ENCODE measurements around the gene FYB1.
"Not testable (repeated sequence)": the region's sequence is repeated elsewhere in the genome, so short reads cannot be mapped to it uniquely, and the experiment has no call there.

The FYB1 gene

DNA sequence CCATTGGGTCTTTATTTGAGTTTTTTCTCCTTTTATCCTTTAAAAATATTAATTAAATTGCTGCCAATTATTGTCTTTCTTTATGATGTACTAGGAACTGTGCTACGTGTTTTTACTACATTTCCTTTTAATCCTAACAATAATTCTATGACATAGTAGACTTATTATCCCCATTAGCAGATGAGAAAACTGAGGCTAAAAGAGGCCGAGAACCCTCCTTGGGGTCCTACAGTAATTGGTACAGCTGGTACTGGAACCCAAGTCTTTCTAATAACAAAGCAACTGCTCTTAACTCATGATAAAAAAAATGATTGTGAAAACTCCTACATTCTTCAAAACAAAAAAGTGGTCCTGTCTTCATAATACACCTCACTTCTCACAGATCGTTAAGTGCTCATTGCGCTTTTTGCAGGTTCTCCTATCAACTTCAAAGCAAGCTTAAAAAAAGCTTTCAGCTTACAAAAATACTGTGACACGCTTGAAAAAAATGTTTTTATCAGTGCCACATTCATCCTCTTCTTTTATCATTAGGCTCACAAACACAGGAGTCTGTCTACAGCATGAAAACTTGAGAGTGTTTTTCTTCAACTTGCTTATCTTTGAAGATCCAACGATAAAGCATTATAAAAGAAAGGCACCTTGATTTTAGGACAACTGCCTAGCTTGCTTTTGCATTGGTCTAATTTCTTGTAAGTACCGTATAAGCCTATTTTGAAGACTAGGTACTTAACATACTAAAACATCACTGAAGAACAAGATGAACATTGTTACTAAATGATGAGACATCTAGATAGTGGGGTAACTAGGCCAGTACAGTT is 32.4 kb downstream of the FYB1 start:
- DNase-seq (ENCODE audit: low read depth) = no peak

DNA sequence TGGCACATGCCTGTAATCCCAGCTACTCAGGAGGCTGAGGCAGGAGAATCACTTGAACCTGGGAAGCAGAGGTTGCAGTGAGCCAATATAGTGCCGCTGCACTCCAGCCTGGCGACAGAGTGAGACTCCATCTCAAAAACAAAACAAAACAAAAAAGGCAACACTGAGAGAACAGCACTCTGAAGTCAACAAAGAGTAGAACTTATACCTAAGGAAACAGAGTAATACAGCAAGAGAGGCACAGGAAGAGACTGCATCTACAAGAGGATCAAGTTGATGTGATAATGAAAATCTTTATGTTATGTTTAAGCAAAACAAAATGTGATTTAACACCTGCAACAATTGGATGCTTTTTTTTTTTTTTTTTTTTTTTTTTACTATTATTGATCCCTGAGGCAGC is 33.1 kb downstream of the FYB1 start:
- no peak for DNase-seq (ENCODE audit: low read depth)

- DNase-seq (ENCODE audit: low read depth) = no peak
Observed at GRCh38 chr5:39185761-39186160, 33.6 kb downstream of the FYB1 start.

- DNase-seq (ENCODE audit: low read depth) = not testable (repeated sequence)
Observed at GRCh38 chr5:39179561-39179960, 39.8 kb downstream of the FYB1 start.

- DNase-seq (ENCODE audit: low read depth) = no peak
Observed at GRCh38 chr5:39178861-39179260, 40.5 kb downstream of the FYB1 start.

DNA sequence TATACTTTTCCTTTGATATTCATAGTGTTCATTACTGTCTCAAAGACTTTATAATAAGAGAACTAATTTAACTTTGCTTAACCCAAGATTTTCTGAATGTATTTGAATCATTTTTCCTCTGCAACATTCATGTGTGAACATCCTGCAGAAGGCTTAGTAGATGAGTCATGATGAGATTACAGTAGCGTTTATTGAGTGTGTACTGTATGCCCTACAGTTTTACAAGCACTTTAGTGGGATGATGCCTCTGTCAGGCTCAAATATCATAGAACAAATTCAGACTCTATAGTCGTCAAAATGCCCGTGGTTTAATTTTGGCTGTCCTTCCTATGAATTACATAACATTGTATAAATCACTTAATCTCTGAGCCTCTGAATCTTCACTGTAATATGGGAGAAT is 41.2 kb downstream of the FYB1 start:
- DNase-seq (ENCODE audit: low read depth) = no peak

DNA sequence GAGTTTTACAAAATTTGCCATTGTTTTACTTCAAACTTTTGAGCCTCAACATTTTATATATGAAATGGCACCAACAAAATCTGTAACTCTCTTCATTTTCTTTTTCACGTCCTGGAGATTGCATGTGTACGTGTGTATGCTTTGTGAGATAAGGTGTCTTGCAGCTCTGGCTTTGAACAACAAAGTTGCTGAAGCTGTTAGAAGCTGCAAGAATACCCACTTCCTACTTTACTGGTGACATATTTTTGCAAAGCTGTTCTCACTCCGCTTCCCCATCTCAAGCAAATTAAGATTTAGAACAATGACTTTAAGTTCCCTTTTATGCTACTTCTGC is 41.8 kb downstream of the FYB1 start:
- DNase-seq (ENCODE audit: low read depth) = no peak

DNA sequence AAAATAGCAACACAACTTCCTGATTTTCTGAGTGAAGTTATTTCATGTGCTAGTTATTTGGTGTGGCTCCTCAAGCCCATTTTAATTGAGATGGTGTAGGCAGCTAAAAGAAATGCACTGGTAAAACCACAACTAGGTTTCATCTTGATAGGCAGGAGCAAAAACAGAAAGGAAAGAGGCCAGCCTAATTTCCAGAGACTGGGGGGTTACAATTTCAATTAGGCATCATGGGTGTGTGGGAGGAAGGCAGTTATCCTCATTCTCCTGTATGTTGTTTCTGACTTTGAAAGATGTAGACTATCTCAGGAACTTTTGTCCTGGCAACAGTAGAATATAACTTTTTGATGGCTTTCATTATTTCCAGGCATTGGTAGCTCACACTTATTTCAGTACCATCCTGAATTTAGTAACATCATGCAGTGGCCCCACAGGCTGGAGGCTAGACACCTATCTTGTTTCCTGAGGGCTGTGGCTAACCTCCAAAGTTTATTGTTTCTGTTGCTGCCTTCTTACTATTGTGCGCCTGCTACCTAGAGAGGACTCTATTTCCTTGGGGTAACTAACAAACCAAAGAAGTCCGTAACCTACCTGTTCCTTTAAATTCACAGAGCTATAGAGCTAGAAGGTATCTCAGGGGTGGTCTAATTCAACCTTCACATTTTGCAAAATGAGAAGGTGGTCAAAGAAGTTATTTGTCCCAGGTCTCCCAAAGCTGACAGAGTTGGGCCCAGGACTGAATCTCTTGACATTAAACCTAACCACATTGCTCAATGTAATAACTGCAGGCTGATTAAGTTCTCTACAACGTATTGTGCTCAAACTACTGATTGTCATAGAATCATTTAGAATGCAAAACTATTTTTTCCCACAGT is 42.4 kb downstream of the FYB1 start:
- no peak for DNase-seq (ENCODE audit: low read depth)

- DNase-seq (ENCODE audit: low read depth) = no peak
Observed at GRCh38 chr5:39175273-39175955, 43.9 kb downstream of the FYB1 start.

DNA sequence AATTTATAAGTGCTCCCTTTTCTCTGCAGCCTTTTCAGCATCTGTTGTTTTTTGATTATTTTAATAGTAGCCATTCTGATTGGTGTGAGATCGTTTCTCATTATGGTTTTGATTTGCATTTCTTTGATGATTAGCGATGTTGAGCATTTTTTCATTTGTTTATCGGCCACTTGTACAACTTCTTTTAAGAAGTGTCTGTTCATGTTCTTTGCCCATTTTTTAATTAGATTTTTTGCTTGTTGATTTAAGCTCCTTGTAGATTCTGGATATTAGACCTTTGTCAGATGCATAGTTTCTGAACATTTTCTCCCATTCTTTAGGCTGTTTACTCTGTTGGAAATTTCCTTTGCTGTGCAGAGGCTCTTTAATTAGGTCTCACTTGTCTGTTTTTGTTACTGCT is 46.3 kb downstream of the FYB1 start:
- DNase-seq (ENCODE audit: low read depth) = no peak

DNA sequence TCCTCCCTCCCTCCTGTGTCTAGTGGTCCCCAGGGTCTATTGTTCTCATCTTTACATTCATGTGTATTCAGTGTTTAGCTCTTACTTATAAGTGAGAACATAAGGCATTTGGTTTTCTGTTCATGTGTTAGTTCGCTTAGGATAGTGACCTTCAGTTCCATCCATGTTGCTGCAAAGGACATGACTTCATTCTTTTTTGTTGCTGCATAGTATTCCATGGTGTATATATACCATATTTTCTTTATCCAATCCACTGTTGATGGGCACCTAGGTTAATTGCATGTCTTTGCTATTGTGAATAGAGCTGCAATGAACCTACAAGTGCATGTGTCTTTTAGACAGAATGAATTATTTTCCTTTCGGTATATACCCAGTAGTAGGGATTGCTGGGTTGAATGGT is 46.8 kb downstream of the FYB1 start:
- DNase-seq (ENCODE audit: low read depth) = no peak

DNA sequence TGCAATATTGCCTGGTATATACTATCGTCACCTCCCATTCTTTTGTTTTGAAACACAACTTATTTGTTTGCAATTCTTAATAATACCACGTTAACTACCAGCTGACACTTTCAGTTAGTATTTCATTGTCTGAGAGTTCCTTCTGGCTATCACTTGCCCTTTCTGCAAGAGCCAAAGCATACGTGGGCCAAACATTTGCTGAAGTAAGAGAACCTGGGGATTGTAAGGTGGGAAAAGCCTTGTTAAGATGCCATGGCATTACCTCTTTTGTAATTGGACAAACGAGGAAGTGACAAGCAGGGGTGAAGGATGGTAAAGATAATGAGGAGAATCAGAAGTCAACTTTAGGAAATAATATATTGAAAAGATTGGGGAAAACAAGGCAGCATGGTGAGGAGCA is 47.7 kb downstream of the FYB1 start:
- DNase-seq (ENCODE audit: low read depth) = no peak

DNA sequence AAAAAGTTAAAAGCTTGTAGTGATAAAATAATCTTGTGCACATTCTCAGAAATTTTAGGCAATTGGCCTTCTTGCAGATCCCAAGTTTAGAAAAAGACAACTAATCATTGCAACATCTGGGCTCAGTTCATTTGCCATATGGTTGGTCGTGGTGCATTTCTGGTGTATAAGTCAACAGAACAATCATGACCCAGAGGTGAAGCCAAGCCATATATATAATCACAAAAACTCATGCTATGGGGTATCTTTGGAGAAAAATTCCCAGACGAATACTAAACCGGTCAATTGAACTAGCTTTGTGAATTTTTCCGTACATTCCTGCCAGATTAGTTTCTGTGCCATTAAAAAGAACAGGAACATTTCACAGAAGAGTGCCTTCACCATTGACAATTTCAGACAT is 50.3 kb downstream of the FYB1 start:
- no peak for DNase-seq (ENCODE audit: low read depth)

DNA sequence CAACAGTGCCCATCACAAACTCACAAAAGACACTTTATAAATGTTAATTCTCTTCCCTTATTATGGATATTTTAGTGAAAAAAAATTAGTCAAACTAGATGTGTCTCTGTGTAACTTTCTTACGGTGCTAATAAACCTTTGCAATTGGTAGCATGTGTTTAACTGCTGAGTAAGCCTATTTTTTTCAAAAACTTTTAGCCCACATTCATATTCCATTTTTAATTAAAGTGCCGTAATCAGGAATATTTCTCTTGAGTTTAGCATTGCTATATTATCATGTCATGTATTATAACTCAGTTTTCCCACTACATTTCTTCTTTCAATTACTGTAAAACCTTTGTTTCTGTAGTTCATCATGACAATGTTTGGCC is 51.4 kb downstream of the FYB1 start:
- no peak for DNase-seq (ENCODE audit: low read depth)

GRCh38 chr5:39167141-39167971 is 52.0 kb downstream of the FYB1 start:
- no peak for DNase-seq (ENCODE audit: low read depth)

GRCh38 chr5:39164529-39165402 is 54.6 kb downstream of the FYB1 start:
- DNase-seq (ENCODE audit: low read depth) = no peak

GRCh38 chr5:39164016-39164415 is 55.3 kb downstream of the FYB1 start:
- no peak for DNase-seq (ENCODE audit: low read depth)

- DNase-seq (ENCODE audit: low read depth) = no peak
Observed at GRCh38 chr5:39161578-39161977, 57.8 kb downstream of the FYB1 start.

DNA sequence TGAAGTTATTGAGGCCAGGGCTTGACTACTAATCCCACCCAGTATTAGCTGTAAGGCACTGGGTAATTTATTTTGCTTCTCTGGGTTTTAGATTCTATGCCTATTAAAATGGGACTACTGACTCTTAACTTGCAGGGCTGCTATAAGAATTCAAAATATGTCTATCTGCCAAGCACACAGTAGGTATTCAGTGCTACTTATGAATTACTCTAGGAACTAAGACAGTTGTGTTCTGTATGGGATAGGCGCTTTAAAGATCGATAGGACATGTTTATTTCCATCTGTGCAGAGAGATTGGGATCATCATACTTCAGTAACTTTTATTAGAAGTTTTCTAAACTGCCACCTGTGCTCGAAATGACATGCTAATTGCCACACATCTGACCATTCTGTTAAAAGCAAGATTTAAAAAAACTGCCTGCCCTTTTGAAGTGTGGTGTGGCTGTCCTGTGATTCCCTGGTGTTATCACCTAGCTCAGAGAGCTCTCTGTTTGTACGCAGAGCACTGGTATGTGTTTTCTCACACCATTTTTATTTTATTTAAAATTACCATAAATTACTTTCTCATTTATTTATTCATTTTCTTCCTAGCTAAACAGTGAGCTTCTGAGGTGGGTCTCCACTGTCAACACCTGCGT is 58.7 kb downstream of the FYB1 start:
- DNase-seq (ENCODE audit: low read depth) = no peak

DNA sequence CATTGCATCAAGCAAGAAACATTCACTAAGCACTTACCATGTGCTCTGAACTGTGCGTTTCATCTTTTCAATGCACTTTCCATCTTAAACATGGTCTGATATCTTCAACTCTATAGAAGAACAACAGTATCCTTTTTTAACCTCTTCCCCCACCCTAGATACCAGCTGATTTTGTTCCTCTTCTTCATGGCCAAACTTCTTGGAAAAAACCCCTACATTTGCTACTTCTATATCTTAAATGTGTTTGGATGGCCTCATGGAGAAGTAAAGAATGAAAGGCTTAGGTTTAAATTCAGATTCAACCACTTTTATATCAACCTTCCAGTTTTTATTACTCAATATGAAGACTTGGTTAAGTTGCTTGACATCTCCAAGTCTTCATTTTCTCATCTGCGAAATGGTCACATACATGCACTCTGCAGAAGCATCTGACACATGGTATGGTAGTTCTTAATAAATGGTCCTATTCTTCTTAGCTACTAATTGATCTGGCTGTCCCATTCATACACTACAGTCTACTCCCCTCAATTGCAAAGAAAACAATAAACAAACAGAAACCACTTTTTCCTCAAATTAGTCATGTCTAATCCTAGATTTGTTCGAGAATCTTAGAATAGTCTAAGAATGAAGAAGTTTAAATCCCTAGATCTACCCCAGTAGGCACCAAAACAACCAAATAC is 59.4 kb downstream of the FYB1 start:
- no peak for DNase-seq (ENCODE audit: low read depth)
